ENCODE data around the gene CTSW.

DNA sequence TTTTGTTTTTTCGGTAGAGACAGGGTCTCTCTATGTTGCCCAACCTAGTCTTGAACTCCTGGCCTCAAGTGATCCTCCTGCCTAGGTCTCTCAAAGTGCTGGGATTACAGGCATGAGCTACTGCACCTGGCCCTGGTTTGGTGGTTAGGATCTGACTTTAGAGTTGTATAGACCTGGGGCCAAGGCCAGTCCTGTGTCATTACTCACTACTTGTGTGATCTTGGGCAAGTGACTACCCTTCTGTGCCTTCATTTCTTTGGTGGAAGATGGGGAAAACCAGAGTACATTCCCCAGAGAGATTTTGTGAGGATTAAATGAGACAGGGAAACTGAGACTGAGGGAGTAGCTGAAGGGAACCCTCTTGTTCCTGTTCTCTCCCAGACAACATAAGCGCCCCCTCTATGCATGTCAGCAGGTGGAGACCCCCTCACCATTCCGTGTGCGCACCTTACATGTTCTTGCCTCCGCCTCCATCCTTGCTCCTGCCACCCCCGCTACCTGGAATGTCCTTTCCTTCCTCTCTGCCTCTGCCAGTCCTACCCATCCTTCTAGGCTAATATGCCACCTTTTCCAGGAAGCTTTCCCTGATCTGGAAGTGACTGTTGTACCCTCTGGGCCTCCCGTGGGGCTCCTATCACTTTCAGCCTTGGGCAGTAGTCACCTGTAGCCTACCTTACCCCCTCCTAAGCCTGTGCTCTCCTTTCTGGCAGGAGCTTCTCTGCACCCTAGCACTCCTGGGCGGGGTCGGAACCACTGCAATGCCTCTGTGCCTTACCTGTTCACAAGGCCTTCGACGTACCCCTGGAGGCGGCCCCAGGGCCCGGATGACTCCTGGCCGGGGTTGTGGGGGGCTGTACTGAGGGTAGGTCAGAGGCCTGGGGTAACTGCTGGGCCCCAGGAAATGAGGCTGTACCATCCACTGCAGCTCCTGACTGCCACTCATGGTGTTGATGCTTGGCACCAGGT lies 16.7 kb downstream of the CTSW start:
- TF ChIP-seq, protein P1, sequence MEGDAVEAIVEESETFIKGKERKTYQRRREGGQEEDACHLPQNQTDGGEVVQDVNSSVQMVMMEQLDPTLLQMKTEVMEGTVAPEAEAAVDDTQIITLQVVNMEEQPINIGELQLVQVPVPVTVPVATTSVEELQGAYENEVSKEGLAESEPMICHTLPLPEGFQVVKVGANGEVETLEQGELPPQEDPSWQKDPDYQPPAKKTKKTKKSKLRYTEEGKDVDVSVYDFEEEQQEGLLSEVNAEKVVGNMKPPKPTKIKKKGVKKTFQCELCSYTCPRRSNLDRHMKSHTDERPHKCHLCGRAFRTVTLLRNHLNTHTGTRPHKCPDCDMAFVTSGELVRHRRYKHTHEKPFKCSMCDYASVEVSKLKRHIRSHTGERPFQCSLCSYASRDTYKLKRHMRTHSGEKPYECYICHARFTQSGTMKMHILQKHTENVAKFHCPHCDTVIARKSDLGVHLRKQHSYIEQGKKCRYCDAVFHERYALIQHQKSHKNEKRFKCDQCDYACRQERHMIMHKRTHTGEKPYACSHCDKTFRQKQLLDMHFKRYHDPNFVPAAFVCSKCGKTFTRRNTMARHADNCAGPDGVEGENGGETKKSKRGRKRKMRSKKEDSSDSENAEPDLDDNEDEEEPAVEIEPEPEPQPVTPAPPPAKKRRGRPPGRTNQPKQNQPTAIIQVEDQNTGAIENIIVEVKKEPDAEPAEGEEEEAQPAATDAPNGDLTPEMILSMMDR (IDR thresholded peaks at IDR 0.05): no peak
- TF ChIP-seq EP300 (IDR thresholded peaks at IDR 0.05): no peak
- TF ChIP-seq POLR2A (IDR thresholded peaks at IDR 0.05): no peak
